ENCODE data around the gene POLR1C.

POLR1C gene

DNA sequence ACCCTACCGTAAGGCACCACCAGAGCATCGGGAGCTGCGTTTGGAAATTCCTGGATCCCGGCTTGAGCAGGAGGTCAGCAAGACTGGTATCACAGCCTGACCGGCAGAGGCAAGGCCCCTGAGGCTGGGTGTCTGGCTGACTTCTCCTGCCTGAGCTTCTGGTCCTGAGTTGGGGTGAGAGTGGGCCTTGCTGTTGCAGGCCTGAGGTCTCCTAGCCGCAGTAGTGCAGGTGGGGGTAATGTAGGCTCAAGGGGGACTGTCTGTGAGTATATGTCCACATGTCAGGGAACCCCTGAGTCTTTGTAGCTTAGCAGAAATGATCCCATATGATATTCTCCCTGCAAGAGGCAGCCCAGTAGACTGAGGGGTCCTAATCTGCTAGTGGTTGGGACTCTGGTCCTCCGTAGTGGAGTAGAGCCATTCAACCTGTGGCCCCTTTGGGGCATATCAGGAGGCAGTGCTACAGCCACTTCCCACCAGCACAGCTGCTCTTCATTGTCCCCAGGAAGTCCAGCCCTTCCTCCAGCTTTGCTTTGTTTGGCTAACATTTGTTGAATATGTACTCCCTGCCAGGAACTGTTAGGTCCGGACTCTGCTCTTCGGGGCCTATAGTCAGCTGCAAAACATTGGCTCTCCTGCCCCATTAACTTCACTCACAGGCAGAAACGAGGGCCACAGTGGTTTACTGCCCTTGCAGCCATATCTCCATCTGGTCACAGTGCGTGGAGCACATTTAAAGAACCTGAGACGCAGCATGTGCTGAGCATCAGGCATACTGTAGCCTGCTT, 17.7 kb upstream of the POLR1C start:
- H3K36me3 Mint-ChIP-seq = peaks cover 52% of the 10 kb centered on the region
- peaks cover 7% of the 10 kb centered on the region for H3K4me1 Mint-ChIP-seq
- H3K4me3 Mint-ChIP-seq = no peak overlapping the region
- no peaks in the 10 kb centered on the region for H3K27me3 Mint-ChIP-seq
- H3K27ac Mint-ChIP-seq = no peak overlapping the region
- H3K9me3 Mint-ChIP-seq = no peaks in the 10 kb centered on the region
- no peak for ATAC-seq

DNA sequence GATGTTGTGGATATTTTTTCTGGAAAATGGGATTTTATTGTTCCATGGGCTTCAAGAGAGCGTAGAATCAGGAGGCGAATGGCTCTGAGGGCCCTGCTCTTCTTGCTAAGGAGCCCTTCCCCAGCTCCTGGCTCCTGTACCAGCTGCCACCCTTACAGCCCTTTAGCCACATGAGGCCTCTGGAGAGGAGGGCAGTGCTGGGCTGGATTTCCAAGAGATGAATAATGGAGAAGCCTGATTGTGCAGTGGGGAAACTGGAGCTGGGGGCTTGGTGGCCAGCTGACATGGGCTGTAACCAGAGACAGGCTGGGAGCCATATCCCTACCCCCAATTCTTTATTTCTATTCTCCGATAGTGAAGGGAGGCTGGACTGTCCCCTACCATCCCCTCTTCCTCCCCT, 16.0 kb upstream of the POLR1C start:
- Mint-ChIP-seq H3K4me1 (no peaks in the 10 kb centered on the region), H3K9me3 (no peaks in the 10 kb centered on the region), H3K27me3 (no peaks in the 10 kb centered on the region), H3K27ac (no peak overlapping the region), H3K36me3 (peaks cover 52% of the 10 kb centered on the region), H3K4me3 (no peak overlapping the region)
- no peak for ATAC-seq

DNA sequence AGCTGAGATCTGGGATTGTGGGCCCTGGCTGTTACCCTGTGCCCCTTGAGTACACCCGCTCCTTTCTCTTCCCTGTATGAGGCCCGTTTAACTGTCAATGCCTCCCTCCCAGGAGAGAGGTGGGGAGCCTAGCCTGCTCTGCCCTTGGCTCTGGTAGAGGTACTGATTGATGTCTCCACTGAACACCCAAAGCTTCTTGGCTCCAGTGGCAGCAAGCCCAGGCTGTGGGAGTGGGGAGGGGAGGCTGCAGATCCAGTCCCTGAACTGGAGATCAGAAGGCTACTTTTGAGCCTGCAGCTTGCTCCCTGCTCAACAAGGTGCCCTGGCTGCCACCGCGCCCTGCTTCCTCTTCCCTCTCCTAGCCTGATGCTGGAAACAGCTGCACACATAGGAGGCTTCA, 14.2 kb upstream of the POLR1C start:
- Mint-ChIP-seq H3K27me3 (peaks cover 4% of the 10 kb centered on the region), H3K4me1 (peaks cover 16% of the 10 kb centered on the region), H3K9me3 (no peaks in the 10 kb centered on the region), H3K4me3 (no peak overlapping the region), H3K36me3 (peaks cover 60% of the 10 kb centered on the region), H3K27ac (no peak overlapping the region)
- no peak for ATAC-seq

DNA sequence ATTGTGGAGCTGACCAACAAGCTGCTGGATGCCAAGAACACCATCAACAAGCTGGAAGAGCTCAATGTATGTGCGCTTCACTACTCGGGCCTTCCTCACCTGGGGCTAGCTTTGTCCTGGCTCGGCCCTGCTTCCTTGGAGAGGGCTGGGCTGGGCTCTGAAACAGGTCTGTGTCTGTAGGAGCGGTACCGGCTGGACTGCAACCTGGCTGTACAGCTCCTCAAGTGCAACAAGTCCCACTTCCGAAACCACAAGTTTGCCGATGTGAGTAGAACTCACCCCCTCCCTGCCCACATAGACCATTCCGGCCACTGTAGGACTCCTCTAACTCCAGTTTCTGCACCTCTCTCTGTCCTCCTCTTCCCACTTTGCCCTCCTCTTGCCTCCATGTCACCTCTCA, 13.4 kb upstream of the POLR1C start:
- H3K4me1 Mint-ChIP-seq = peaks cover 19% of the 10 kb centered on the region
- H3K36me3 Mint-ChIP-seq = peaks cover 58% of the 10 kb centered on the region
- ATAC-seq = no peak
- H3K9me3 Mint-ChIP-seq = no peaks in the 10 kb centered on the region
- peaks cover 12% of the 10 kb centered on the region for H3K27me3 Mint-ChIP-seq
- no peak overlapping the region for H3K27ac Mint-ChIP-seq
- H3K4me3 Mint-ChIP-seq = no peak overlapping the region

DNA sequence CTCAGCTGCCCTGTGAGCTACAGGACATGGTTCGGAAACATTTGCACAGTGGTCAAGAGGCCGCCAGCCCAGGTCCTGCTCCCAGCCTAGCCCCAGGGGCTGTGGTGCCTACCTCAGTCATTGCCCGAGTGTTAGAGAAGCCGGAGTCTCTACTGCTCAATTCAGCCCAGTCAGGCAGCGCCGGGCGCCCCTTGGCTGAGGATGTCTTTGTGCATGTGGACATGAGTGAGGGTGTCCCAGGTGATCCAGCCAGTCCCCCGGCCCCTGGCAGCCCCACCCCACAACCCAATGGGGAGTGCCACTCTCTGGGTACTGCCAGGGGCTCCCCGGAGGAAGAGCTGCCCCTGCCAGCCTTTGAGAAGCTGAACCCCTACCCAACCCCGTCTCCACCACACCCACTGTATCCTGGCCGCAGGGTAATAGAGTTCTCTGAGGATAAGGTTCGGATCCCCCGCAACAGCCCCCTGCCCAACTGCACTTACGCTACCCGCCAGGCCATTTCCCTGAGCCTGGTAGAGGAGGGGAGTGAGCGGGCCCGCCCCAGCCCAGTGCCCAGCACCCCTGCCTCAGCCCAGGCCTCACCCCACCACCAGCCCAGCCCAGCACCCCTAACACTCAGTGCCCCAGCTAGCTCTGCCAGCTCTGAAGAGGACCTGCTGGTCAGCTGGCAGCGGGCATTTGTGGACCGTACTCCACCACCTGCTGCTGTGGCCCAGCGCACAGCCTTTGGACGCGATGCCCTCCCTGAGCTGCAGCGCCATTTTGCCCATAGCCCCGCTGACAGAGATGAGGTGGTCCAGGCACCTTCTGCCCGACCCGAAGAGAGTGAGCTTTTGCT, 11.9 kb upstream of the POLR1C start:
- no peak overlapping the region for H3K4me3 Mint-ChIP-seq
- H3K27me3 Mint-ChIP-seq = peaks cover 24% of the 10 kb centered on the region
- H3K4me1 Mint-ChIP-seq = peaks cover 30% of the 10 kb centered on the region
- H3K27ac Mint-ChIP-seq = no peak overlapping the region
- peaks cover 47% of the 10 kb centered on the region for H3K36me3 Mint-ChIP-seq
- ATAC-seq = peak; percentile 4
- no peaks in the 10 kb centered on the region for H3K9me3 Mint-ChIP-seq

DNA sequence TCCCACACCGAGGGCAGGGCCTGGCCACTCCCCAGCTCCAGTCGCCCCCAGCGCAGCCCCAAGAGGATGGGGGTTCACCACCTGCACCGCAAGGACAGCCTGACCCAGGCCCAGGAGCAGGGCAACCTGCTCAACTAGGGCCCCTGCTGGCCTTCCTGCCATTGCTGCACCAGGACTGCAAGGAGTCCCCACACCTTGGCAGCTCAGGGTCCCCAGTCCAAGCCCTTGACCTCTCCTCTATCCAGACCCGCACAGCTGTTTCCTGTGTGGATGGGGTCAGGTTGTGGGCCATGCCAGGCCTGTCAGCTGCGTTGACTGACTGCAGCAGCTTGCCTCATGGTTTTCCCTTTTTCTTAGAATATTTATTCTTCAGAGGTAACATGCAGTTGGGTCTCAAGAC, 11.2 kb upstream of the POLR1C start:
- H3K27ac Mint-ChIP-seq = no peak overlapping the region
- no peak overlapping the region for H3K4me3 Mint-ChIP-seq
- peaks cover 40% of the 10 kb centered on the region for H3K36me3 Mint-ChIP-seq
- no peak for ATAC-seq
- H3K9me3 Mint-ChIP-seq = no peaks in the 10 kb centered on the region
- peaks cover 35% of the 10 kb centered on the region for H3K4me1 Mint-ChIP-seq
- H3K27me3 Mint-ChIP-seq = peaks cover 24% of the 10 kb centered on the region

DNA sequence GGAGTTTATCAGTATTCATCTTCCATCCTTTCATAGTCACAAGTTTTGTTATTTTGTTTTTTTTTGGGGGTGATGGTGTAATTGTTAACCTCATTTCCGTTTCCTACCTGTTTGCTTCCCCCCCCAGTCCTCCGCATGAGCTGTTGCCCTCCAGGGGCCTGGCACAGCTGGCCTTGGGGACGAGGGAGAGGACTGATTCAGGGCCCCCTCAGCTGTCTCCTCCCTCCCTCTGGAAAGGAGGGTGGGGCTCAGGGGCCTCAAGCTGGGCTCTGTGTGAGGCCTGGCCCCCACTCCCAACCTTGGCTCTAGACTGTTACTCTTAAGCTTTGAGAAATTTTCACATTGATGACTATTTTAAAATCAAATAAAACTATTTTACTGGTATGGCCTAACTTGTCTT, 10.7 kb upstream of the POLR1C start:
- H3K36me3 Mint-ChIP-seq = peaks cover 40% of the 10 kb centered on the region
- ATAC-seq = no peak
- H3K4me1 Mint-ChIP-seq = peaks cover 37% of the 10 kb centered on the region
- H3K4me3 Mint-ChIP-seq = no peak overlapping the region
- peak overlapping the region; percentile 40 for H3K27ac Mint-ChIP-seq
- no peaks in the 10 kb centered on the region for H3K9me3 Mint-ChIP-seq
- peaks cover 24% of the 10 kb centered on the region for H3K27me3 Mint-ChIP-seq

DNA sequence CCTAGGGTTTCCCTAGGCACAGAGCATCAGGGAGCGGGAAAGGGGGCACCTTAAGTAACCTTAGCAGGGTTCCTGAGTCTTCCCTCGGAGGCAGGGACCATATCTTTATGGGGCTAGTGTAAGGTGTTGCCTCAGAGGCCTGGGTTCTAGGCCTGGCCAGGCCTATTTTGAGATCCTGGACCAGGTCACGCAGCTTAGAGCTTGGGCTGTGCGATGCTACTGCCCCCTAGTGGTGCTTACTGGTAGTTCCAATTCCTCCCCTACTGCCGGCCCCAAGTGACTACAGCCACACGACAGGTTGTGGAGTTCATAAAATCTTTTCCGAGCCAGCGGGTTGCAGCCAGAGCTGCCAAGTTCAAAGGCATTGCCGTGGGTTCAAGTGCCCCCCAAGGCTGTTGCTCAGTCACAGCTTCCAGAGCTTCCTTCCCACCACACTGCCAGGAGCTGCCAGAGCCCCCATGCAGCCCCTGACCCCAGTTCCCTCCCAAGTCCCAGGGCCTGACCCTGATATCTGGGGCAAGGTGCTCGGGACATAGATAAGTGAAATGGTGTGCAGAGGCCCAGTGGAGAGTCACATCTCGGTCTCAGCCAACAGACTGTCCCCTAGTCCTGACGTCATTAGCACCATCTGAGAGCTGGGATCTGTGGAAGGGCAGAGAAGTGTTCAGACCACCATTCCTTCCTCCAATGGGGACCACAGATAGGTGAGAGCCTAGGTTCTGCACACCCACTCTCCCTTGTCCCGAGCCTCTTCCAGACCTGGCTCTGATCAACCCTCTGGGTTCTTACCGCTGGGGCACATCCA, 10.0 kb upstream of the POLR1C start:
- peak; percentile 61 for ATAC-seq
- peaks cover 40% of the 10 kb centered on the region for H3K36me3 Mint-ChIP-seq
- H3K27me3 Mint-ChIP-seq = peaks cover 24% of the 10 kb centered on the region
- H3K9me3 Mint-ChIP-seq = no peaks in the 10 kb centered on the region
- peaks cover 37% of the 10 kb centered on the region for H3K4me1 Mint-ChIP-seq
- no peak overlapping the region for H3K4me3 Mint-ChIP-seq
- peak overlapping the region; percentile 40 for H3K27ac Mint-ChIP-seq

DNA sequence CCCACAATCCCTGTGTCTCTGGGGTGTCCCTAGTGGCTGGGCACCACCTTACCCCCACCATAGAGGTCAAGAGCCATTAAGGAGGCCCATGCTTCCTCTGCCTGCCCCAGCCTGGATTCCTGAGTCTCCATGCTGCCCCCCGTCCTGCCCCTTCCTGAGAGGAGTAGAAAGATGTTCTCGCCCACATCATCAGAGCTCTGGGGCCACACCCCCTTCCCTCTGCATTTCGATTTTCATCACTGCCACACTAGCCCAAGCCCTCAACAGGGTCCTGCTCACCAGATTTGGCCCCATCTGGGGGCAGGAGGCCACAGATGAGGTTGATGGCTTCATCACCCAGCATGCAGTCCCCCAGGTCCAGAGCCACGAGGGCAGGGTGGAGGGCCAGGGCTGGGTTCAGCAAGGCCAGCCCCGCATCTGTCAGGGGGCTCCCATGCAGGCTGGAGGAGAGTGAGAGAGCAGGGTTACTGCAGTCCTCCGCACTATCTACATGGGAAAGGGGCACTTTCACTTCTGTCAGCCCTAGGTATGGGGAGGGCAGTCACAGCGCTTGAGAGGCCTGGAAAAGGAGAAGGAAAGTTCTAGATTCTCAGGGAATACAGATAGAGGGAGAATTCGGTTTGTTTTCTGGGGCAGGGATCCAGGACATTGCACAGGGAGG, 8.3 kb upstream of the POLR1C start:
- H3K4me1 Mint-ChIP-seq = peaks cover 37% of the 10 kb centered on the region
- no peak for ATAC-seq
- H3K27ac Mint-ChIP-seq = peak overlapping the region; percentile 6
- H3K27me3 Mint-ChIP-seq = peaks cover 24% of the 10 kb centered on the region
- no peaks in the 10 kb centered on the region for H3K9me3 Mint-ChIP-seq
- peak overlapping the region; percentile 71 for H3K4me3 Mint-ChIP-seq
- H3K36me3 Mint-ChIP-seq = peaks cover 37% of the 10 kb centered on the region

DNA sequence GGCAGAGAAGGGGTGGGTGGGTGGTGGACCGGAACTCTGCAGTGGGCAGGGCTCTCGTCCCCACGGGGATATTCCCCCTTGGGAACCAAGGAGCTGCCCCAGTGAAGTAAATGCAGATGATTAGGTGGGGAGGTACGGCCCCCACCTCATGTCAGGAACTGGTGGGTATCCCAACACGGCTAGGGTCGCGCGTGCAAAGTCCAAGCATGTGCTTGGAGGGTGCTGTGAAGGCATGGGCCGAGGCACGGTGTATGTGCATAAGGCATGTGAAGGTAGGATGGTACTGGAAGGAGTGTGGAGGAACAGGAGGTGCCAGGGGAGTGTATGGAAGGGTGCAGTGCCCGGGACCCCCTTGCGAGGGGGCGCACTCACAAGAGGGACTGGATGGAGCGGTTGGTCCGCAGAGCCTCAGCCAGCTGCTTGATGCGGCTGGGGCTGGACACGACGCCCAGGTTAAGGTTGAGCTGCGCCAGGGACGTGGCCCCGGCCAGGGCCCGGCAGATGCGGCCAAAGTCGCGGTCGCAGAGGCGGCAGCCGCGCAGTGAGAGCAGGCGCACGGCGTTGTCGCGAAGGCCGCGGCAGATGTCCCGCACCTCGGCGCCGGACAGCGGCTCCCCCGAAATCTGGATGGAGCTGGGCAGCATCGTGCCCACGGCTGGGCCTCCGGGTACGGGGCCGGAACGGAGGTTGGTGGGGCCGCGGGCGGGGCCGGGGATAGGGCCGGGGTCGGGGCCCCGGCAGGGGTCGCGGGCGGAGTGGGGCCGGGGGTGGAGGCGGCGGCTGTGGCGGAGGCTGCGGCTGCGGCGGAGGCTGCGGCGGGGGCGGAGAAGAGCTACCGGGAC, 7.5 kb upstream of the POLR1C start:
- peak; percentile 21 for ATAC-seq
- H3K36me3 Mint-ChIP-seq = peaks cover 34% of the 10 kb centered on the region

DNA sequence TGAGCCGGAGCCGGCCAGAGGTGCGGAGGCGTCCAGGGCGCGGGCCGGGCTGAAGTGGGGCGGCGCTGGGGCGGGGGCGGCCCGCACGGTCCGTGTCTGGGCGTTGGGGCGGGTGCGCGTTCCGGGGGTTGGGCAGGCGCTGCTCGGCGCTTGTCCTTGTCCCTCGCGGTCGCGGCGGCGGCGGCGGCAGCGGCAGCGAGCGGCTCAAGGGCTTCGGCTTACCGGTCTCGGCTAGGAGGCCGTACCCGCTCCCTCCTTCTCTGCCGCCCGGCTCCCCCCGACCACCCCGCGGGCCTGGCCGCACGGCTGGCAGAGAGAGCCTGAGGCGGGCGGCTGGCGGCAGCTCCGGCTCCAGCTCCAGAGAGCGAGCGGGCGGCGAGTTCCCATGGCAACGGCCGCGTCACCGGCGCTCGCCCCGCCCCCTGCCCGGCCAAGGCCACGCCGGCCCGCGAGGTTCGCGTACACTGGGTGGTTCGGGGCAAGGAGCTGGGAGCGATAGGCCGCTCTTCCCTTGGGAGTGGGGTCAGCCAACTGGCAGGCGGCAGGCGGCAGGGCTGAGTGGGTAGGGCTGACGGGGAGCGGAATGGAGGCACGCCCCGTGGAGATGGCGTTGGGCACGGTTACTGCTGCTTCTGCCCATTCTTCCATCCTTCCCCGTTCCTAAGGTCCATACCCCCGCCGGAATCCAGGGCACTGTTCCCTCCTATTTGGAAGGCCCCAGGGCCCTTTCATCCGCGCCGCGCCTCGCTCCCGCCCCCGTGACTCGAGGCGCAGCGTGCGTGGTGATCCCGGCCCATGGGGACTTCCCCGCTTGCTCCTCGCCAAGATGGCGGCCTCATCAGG, 6.7 kb upstream of the POLR1C start, which contains the start of gene LRRC73:
TSS of gene LRRC73 (minus strand) at position 363 of the 843 bp plus-strand sequence. CDS start 561 bp downstream, outside the sequence.
- peak; percentile 88 for ATAC-seq
- peak within 1 kb of the TSS; percentile 78 for H3K4me3 Mint-ChIP-seq
- peak within 1 kb of the TSS; percentile 6 for H3K27ac Mint-ChIP-seq
- no peaks in the 10 kb centered on the region for H3K9me3 Mint-ChIP-seq
- peaks cover 24% of the 10 kb centered on the region for H3K27me3 Mint-ChIP-seq
- H3K4me1 Mint-ChIP-seq = peaks cover 41% of the 10 kb centered on the region
- peaks cover 38% of the 10 kb centered on the region for H3K36me3 Mint-ChIP-seq

More for the DNA sequence above, 7.5 kb upstream of the POLR1C start:
- H3K27ac Mint-ChIP-seq = peak overlapping the region; percentile 6
- peaks cover 24% of the 10 kb centered on the region for H3K27me3 Mint-ChIP-seq
- peak overlapping the region; percentile 78 for H3K4me3 Mint-ChIP-seq
- H3K4me1 Mint-ChIP-seq = peaks cover 37% of the 10 kb centered on the region
- no peaks in the 10 kb centered on the region for H3K9me3 Mint-ChIP-seq

DNA sequence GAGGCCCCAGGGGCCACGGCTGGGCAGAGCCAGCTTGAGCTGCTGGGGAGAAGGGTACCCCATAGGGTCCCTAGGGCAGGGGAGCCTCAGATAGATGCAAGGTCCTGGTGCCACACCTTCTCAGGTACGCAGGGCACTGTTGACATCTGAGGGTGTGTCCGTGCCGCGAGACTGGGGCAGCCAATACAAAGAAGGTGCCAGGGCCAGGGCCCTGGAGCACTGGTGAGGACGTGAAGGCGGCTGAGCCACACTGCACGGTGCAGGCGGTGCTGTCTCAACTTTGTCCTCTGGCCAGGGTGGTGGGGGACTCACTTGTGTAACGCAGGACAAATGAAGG, 6.1 kb upstream of the POLR1C start:
- no peak overlapping the region for H3K27ac Mint-ChIP-seq
- H3K4me1 Mint-ChIP-seq = peaks cover 47% of the 10 kb centered on the region
- H3K9me3 Mint-ChIP-seq = no peaks in the 10 kb centered on the region
- no peak for ATAC-seq
- peaks cover 40% of the 10 kb centered on the region for H3K36me3 Mint-ChIP-seq
- H3K27me3 Mint-ChIP-seq = peaks cover 24% of the 10 kb centered on the region
- peak overlapping the region; percentile 78 for H3K4me3 Mint-ChIP-seq

DNA sequence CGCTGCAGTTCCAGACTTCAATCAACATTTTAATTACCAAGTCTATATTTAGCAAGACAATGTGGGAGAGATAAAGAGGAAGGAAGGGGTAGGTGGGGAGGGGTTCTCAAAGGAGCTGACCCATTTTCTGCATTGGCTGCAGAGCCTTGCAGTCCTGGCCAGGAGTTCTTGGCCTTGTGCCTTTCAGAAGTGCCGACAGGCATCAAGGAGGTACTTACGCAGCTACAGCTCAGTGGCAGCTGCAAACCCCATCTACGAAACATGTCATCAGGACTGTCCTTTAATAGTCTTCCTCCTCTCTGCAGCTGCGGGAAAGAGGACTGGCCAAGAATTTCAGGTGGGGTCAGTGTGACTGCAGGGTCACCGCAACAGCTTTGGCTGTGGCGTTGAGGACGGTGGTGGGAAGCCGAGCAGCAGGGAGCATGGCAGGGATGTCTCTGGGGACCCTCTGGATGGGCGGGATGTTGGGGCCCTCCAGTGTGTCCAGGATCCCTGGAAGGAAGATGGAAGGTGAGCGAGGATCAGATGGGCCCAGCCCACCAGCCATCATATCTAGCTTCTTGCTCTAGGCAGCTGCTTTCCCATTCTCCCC, 5.0 kb upstream of the POLR1C start:
- no peak overlapping the region for H3K4me3 Mint-ChIP-seq
- H3K4me1 Mint-ChIP-seq = peaks cover 44% of the 10 kb centered on the region

More for the DNA sequence above, 5.0 kb upstream of the POLR1C start:
- no peak for ATAC-seq
- peaks cover 32% of the 10 kb centered on the region for H3K36me3 Mint-ChIP-seq
- H3K9me3 Mint-ChIP-seq = no peaks in the 10 kb centered on the region
- H3K27me3 Mint-ChIP-seq = peaks cover 24% of the 10 kb centered on the region
- no peak overlapping the region for H3K27ac Mint-ChIP-seq
